WTC11 (cell line): Measurements from ENCODE around the gene ATP13A2. TPM values are rescaled to one million over a fixed set of nuclear protein-coding genes. Genes with fewer than 3 reads are reported as not detected.
A peak's percentile ranks its signal among the peaks of the same experiment; 100 is the strongest.

Experiments
- ATAC-seq: fragments of 200-7000 bp; cut with Tn5 transposase; 2 replicates; pipeline ENCODE4 v1.10.0; 2021; ENCODE audit warnings: mild to moderate bottlenecking, moderate library complexity
- CTCF ChIA-PET: fragments of 300-600 bp; sonication (Branson Sonifier 250); formaldehyde crosslinking; loops from one replicate; lab custom pipeline; 2021; ENCODE audit warnings: antibody characterized with exemption; lab: Charles Lee
- POLR2A ChIA-PET: fragments of 350-600 bp; sonication (Branson Sonifier 250); formaldehyde crosslinking; loops from one replicate; lab custom pipeline; 2021; ENCODE audit warnings: antibody characterized with exemption; lab: Charles Lee
- DNase-seq: peaks from one replicate; pipeline ENCODE4 v3.0.0; 2021; ENCODE audit warnings: low spot score
- H3K27ac Mint-ChIP-seq: 2 replicates; pipeline ENCODE4 v1.8.0; 2021; ENCODE audit warnings: mixed read lengths
- H3K27me3 Mint-ChIP-seq: 2 replicates; pipeline ENCODE4 v1.8.0; 2021; ENCODE audit warnings: low read depth, mild to moderate bottlenecking, moderate library complexity, mixed read lengths
- H3K36me3 Mint-ChIP-seq: 2 replicates; pipeline ENCODE4 v1.8.0; 2021; ENCODE audit warnings: mixed read lengths
- H3K4me1 Mint-ChIP-seq: 2 replicates; pipeline ENCODE4 v1.8.0; 2022; ENCODE audit warnings: mixed read lengths
- H3K4me3 Mint-ChIP-seq: 2 replicates; pipeline ENCODE4 v1.8.0; 2021; ENCODE audit warnings: mild to moderate bottlenecking, moderate library complexity, mixed read lengths
- H3K9me3 Mint-ChIP-seq: 2 replicates; pipeline ENCODE4 v1.8.0; 2021; ENCODE audit warnings: mixed read lengths
- ARID4B ChIP-seq: sonication (generic); formaldehyde crosslinking; IDR thresholded peaks from 2 replicates; pipeline ENCODE4 v1.8.0; 2023; ENCODE audit warnings: missing genetic modification reagents, mild to moderate bottlenecking, borderline replicate concordance
- ATF3 ChIP-seq: sonication (generic); formaldehyde crosslinking; conservative IDR thresholded peaks from 2 replicates; pipeline ENCODE4 v1.8.1; 2022; ENCODE audit warnings: mild to moderate bottlenecking, missing genetic modification reagents
- CDX4 ChIP-seq: fragments of 250-450 bp; sonication (Bioruptor Pico); IDR thresholded peaks from 2 replicates; pipeline ENCODE4 v1.9.0; 2021; ENCODE audit warnings: moderate library complexity, mild to moderate bottlenecking, inconsistent platforms, borderline replicate concordance
- GABPB1 ChIP-seq: sonication (generic); formaldehyde crosslinking; IDR thresholded peaks from 2 replicates; pipeline ENCODE4 v1.8.1; 2023; ENCODE audit warnings: mild to moderate bottlenecking, missing genetic modification reagents
- KAT7 ChIP-seq: sonication (generic); formaldehyde crosslinking; IDR thresholded peaks from 2 replicates; pipeline ENCODE4 v1.8.1; 2023; ENCODE audit warnings: missing genetic modification reagents, mild to moderate bottlenecking, borderline replicate concordance
- MAX ChIP-seq: sonication (generic); formaldehyde crosslinking; IDR thresholded peaks from 2 replicates; pipeline ENCODE4 v1.8.0; 2022; ENCODE audit warnings: mild to moderate bottlenecking, missing genetic modification reagents
- NR1H2 ChIP-seq: sonication (generic); formaldehyde crosslinking; IDR thresholded peaks from 2 replicates; pipeline ENCODE4 v1.9.0; 2021; ENCODE audit warnings: mild to moderate bottlenecking, moderate library complexity, missing genetic modification reagents
- NR2C2 ChIP-seq: sonication (generic); formaldehyde crosslinking; IDR thresholded peaks from 2 replicates; pipeline ENCODE4 v1.8.0; 2022; ENCODE audit warnings: mild to moderate bottlenecking, missing genetic modification reagents
- SOX15 ChIP-seq: fragments of 250-450 bp; sonication (Bioruptor Pico); IDR thresholded peaks from 2 replicates; pipeline ENCODE4 v1.9.0; 2021; ENCODE audit warnings: mild to moderate bottlenecking
- SP1 ChIP-seq: sonication (generic); formaldehyde crosslinking; conservative IDR thresholded peaks from 2 replicates; pipeline ENCODE4 v1.8.1; 2022; ENCODE audit warnings: missing genetic modification reagents
- TCF7 ChIP-seq: sonication (generic); formaldehyde crosslinking; IDR thresholded peaks from 2 replicates; pipeline ENCODE4 v1.8.0; 2022; ENCODE audit warnings: mild to moderate bottlenecking, low read depth, missing genetic modification reagents, moderate library complexity
- ZNF416 ChIP-seq: fragments of 250-450 bp; sonication (Bioruptor Pico); IDR thresholded peaks from 2 replicates; pipeline ENCODE4 v1.9.0; 2021; ENCODE audit warnings: mild to moderate bottlenecking, inconsistent platforms
- ZNF423 ChIP-seq: fragments of 250-450 bp; sonication (Bioruptor Pico); IDR thresholded peaks from 2 replicates; pipeline ENCODE4 v2.1.2; 2022; ENCODE audit warnings: mild to moderate bottlenecking, moderate library complexity
- total RNA-seq: library from RNA; stranded (reverse); gene quantifications from 3 replicates; pipeline ENCODE4 v1.2.3, GENCODE V29; 2021
- TF ChIP-seq, protein P1 (sequence below): sonication (generic); formaldehyde crosslinking; IDR thresholded peaks from 2 replicates; pipeline ENCODE4 v1.8.0; 2022; ENCODE audit warnings: missing genetic modification reagents
- TF ChIP-seq, protein P2 (sequence below): sonication (generic); formaldehyde crosslinking; IDR thresholded peaks from 2 replicates; pipeline ENCODE4 v1.8.1; 2022; ENCODE audit warnings: mild to moderate bottlenecking, moderate library complexity, missing genetic modification reagents
- TF ChIP-seq, protein P3 (sequence below): sonication (generic); formaldehyde crosslinking; IDR thresholded peaks from 2 replicates; pipeline ENCODE4 v1.8.1; 2023; ENCODE audit warnings: mild to moderate bottlenecking, missing genetic modification reagents, moderate library complexity
- TF ChIP-seq, protein P4 (sequence below): sonication (generic); formaldehyde crosslinking; IDR thresholded peaks from 2 replicates; pipeline ENCODE4 v1.8.1; 2022; ENCODE audit warnings: missing genetic modification reagents, borderline replicate concordance

The ATP13A2 gene
- total RNA-seq, 1 experiment from 2014 or later, result 95.9 TPM

- TF ChIP-seq, protein P1, sequence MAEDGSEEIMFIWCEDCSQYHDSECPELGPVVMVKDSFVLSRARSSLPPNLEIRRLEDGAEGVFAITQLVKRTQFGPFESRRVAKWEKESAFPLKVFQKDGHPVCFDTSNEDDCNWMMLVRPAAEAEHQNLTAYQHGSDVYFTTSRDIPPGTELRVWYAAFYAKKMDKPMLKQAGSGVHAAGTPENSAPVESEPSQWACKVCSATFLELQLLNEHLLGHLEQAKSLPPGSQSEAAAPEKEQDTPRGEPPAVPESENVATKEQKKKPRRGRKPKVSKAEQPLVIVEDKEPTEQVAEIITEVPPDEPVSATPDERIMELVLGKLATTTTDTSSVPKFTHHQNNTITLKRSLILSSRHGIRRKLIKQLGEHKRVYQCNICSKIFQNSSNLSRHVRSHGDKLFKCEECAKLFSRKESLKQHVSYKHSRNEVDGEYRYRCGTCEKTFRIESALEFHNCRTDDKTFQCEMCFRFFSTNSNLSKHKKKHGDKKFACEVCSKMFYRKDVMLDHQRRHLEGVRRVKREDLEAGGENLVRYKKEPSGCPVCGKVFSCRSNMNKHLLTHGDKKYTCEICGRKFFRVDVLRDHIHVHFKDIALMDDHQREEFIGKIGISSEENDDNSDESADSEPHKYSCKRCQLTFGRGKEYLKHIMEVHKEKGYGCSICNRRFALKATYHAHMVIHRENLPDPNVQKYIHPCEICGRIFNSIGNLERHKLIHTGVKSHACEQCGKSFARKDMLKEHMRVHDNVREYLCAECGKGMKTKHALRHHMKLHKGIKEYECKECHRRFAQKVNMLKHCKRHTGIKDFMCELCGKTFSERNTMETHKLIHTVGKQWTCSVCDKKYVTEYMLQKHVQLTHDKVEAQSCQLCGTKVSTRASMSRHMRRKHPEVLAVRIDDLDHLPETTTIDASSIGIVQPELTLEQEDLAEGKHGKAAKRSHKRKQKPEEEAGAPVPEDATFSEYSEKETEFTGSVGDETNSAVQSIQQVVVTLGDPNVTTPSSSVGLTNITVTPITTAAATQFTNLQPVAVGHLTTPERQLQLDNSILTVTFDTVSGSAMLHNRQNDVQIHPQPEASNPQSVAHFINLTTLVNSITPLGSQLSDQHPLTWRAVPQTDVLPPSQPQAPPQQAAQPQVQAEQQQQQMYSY (CRISPR knock-in tag), result no peak
- TF ChIP-seq NR1H2 (no peak), ATF3 (CRISPR knock-in tag) (no peak), ZNF416 (CRISPR knock-in tag) (0 out of 2 replicates have a peak, but pooled peaks have one; percentile 39), MAX (CRISPR knock-in tag) (peak; percentile 83), NR2C2 (CRISPR knock-in tag) (no peak), SP1 (peak; percentile 70), ARID4B (CRISPR knock-in tag) (peak; percentile 62), GABPB1 (CRISPR knock-in tag) (no peak), ZNF423 (CRISPR knock-in tag) (no peak)
- TF ChIP-seq, protein P2, sequence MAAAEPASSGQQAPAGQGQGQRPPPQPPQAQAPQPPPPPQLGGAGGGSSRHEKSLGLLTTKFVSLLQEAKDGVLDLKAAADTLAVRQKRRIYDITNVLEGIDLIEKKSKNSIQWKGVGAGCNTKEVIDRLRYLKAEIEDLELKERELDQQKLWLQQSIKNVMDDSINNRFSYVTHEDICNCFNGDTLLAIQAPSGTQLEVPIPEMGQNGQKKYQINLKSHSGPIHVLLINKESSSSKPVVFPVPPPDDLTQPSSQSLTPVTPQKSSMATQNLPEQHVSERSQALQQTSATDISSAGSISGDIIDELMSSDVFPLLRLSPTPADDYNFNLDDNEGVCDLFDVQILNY (CRISPR knock-in tag), result 0 out of 2 replicates have a peak, but pooled peaks have one; percentile 51
- TF ChIP-seq, protein P3, sequence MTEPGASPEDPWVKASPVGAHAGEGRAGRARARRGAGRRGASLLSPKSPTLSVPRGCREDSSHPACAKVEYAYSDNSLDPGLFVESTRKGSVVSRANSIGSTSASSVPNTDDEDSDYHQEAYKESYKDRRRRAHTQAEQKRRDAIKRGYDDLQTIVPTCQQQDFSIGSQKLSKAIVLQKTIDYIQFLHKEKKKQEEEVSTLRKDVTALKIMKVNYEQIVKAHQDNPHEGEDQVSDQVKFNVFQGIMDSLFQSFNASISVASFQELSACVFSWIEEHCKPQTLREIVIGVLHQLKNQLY (CRISPR knock-in tag), result no peak
These were observed 51.0 kb downstream of the ATP13A2 start (continued) for GRCh38 chr1:16960560-16961296.

DNA sequence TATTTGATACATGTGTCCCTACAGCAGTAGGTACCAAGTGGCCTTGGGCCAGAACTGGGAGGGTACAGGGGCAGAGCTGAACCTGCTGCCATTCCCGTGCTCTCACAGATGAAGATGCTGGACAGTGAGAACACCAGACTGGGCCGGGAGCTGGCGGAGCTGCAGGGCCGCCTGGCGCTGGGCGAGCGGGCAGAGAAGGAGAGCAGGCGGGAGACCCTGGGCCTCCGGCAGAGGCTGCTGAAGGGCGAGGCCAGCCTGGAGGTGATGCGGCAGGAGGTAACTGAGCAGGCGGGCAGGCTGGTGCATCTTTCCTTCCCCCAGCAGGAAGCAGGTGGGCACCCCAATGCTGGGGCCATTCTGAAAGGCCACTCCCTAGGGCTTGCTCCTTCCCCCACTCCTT is 53.3 kb downstream of the ATP13A2 start:
- no peak overlapping the region for H3K4me3 Mint-ChIP-seq
- ChIA-PET CTCF (interaction anchor here (3.2 kb wide), 1 partner anchor 338 kb away, joined by 34 read pairs; no protein-coding TSS in a partner anchor), POLR2A (no interaction called here)
- H3K36me3 Mint-ChIP-seq, result peaks cover 18% of the 10 kb centered on the region
- H3K4me1 Mint-ChIP-seq, result peaks cover 4% of the 10 kb centered on the region
- ATAC-seq (no peak), DNase-seq (no peak)
- no peak overlapping the region for H3K27ac Mint-ChIP-seq
- no peaks in the 10 kb centered on the region for H3K9me3 Mint-ChIP-seq
- no peaks in the 10 kb centered on the region for H3K27me3 Mint-ChIP-seq
- TF ChIP-seq SOX15 (no peak), TCF7 (CRISPR knock-in tag) (no peak), CDX4 (CRISPR knock-in tag) (no peak), KAT7 (no peak)
- TF ChIP-seq, protein P2 (CRISPR knock-in tag), result no peak
- TF ChIP-seq, protein P4, sequence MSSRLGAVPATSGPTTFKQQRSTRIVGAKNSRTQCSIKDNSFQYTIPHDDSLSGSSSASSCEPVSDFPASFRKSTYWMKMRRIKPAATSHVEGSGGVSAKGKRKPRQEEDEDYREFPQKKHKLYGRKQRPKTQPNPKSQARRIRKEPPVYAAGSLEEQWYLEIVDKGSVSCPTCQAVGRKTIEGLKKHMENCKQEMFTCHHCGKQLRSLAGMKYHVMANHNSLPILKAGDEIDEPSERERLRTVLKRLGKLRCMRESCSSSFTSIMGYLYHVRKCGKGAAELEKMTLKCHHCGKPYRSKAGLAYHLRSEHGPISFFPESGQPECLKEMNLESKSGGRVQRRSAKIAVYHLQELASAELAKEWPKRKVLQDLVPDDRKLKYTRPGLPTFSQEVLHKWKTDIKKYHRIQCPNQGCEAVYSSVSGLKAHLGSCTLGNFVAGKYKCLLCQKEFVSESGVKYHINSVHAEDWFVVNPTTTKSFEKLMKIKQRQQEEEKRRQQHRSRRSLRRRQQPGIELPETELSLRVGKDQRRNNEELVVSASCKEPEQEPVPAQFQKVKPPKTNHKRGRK (CRISPR knock-in tag), result no peak
